Left colon (tissue), 2 donors: ENCODE results near the gene KDM5A. TPM values are rescaled to one million over a fixed set of nuclear protein-coding genes. Genes with fewer than 3 reads are reported as not detected.

ENCODE experiments used
- ATAC-seq: fragments of 200-7000 bp; cut with Tn5 transposase; one replicate; pipeline ENCODE4 v1.9.1; 2020; ENCODE audit warnings: mild to moderate bottlenecking, moderate library complexity
- DNase-seq, 2 donors: peaks; one replicate each; pipeline ENCODE4 v3.0.0-alpha.2; 2020
- intact Hi-C, 2 donors: fragments of 100-400 bp; cut with DNase I in 1 of 2; cut with micrococcal nuclease in 1 of 2; formaldehyde crosslinking; loops; one replicate each; pipeline versions ENCODE4 v1.11.2 to v1.14.0; 2022; cut with DNase I, micrococcal nuclease
- total RNA-seq, 2 donors: library from RNA; stranded (reverse); fragmentation: NEBNext Ultra II Directional; extraction: Animal tissue kit (Norgen Biotek cat#: 25700); gene quantifications; one replicate each; pipeline ENCODE4 v1.2.1, GENCODE V29; 2021
- donor health status: DM: no; HTN: no; CAD: no.
- donor health status: DM: yes; HTN: yes; CAD: no.

Gene KDM5A
- total RNA-seq, 2 donors from 2014 or later: 48.7 to 63.5 TPM

- intact Hi-C loops: no loop called here
- DNase-seq (no peak), ATAC-seq (no peak)
These were observed 97.9 kb downstream of the KDM5A start for GRCh38 chr12:291153-291723.

- intact Hi-C loops: no loop called here
- no peak for DNase-seq
- no peak for ATAC-seq
These were observed 100.4 kb downstream of the KDM5A start for GRCh38 chr12:288687-289086.

- ATAC-seq (no peak), DNase-seq (no peak)
- intact Hi-C loops: no loop called here
These were observed 102.4 kb downstream of the KDM5A start for GRCh38 chr12:286531-287300.

GRCh38 chr12:278046-278445, 111.1 kb downstream of the KDM5A start:
- ATAC-seq (no peak), DNase-seq (no peak)
- intact Hi-C loops: no loop called here

DNA sequence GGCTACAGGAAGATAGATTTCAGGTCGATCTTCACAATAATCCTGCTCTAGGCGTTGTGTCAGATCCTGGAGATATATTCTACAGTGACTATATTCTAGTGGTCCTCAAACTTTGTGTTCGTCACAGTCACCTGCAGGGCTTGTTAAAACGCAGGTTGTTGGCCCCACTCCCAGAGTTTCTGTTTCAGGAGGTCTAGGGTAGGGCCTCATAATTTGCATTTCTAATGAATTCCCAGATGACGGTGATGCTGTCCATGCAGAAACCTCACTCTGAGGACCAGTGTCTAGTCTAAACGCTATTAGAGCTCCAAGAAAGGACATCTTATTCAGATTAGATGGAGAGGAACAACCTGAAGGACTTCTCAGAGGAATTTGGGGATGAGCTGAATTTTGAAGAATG, 113.3 kb downstream of the KDM5A start:
- intact Hi-C loops: no loop called here
- ATAC-seq (no peak), DNase-seq (no peak)

GRCh38 chr12:273382-273781, 115.7 kb downstream of the KDM5A start:
- no peak for ATAC-seq
- DNase-seq: no peak
- intact Hi-C loops: no loop called here

DNA sequence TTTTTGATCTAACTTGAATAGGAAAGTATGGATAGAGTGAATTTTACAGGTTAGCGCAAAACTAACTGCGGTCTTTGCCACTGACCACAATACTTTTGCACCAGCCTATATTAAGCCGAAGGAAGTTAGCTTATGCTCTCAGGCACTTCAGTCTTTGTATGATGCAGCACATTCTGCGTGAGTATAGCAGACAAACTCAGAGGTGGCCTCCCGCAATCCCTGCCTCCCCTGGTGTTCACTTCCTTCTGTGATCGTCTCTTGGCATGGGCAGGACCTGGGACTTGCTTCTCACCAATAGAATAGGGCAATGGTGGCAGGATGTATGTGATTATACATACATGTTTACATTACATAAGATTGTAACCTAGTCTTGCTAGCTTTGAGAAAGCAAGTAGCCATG, 116.2 kb downstream of the KDM5A start:
- ATAC-seq: no peak
- no peak for DNase-seq
- intact Hi-C loops: no loop called here

DNA sequence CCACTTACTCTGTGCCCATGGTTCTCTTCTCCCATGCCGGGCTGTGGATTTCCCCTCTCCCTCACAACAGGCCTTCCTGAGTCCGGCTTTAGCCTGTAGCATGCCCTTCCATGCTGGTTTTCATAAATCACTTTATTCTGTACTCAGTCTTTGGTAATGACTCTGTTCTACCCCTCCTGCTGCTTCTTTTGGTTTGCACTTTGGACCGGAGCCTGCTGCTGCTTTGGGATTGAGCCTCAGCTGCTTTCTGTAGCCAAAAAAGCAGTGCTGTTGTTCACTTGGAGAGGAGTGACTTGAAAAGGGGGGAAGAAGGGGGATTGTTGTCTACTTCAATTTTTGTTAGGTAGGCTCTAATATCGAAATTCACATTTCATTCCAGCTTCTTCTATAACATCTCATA, 118.0 kb downstream of the KDM5A start:
- intact Hi-C loops: no loop called here
- no peak for DNase-seq
- ATAC-seq: peak; percentile 13

GRCh38 chr12:269191-269590, 119.9 kb downstream of the KDM5A start:
- DNase-seq (no peak), ATAC-seq (peak; percentile 18)
- intact Hi-C loops: no loop called here

GRCh38 chr12:268483-268840, 120.7 kb downstream of the KDM5A start:
- DNase-seq (no peak), ATAC-seq (no peak)
- intact Hi-C loops: no loop called here

- ATAC-seq (no peak), DNase-seq (no peak)
- intact Hi-C loops: no loop called here
These were observed 121.3 kb downstream of the KDM5A start for GRCh38 chr12:267581-268482.

DNA sequence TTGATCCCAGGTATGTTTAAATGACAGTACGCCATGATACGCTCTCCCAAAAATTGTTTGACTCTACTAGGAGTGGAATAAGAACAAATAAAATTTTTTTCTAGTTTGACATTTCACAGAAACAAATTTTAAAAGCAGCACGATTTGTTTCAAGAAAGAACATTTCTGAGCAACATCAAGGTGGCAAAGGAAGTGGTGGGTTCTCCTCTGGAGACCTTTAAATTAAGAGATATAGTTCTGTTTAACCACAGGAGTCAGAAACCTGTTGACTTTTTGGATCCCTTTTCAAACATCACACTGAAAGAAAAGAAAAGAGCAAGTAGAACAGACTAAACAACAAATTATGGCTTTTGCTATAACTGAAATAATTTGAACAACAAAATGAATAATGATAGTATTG, 124.0 kb downstream of the KDM5A start:
- intact Hi-C loops: no loop called here
- ATAC-seq (no peak), DNase-seq (no peak)

- DNase-seq (no peak), ATAC-seq (no peak)
- intact Hi-C loops: no loop called here
These were observed 124.9 kb downstream of the KDM5A start for GRCh38 chr12:264269-264668.

- DNase-seq (no peak), ATAC-seq (no peak)
- intact Hi-C loops: no loop called here
These were observed 125.5 kb downstream of the KDM5A start for GRCh38 chr12:263574-263973.

GRCh38 chr12:262817-263216, 126.3 kb downstream of the KDM5A start, which contains the start of gene SLC6A13:
TSS of gene SLC6A13 (minus strand) at chr12:262836. CDS start at chr12:260052, 2,784 bp downstream.
- intact Hi-C loops: no loop called here
- DNase-seq (no peak), ATAC-seq (no peak)

GRCh38 chr12:262113-262512, 127.0 kb downstream of the KDM5A start:
- intact Hi-C loops: no loop called here
- DNase-seq (no peak), ATAC-seq (no peak)

GRCh38 chr12:257521-258321, 131.4 kb downstream of the KDM5A start:
- intact Hi-C loops: no loop called here
- ATAC-seq (no peak), DNase-seq (no peak)

GRCh38 chr12:256958-257357, 132.2 kb downstream of the KDM5A start:
- ATAC-seq: no peak
- intact Hi-C loops: no loop called here
- DNase-seq: no peak

DNA sequence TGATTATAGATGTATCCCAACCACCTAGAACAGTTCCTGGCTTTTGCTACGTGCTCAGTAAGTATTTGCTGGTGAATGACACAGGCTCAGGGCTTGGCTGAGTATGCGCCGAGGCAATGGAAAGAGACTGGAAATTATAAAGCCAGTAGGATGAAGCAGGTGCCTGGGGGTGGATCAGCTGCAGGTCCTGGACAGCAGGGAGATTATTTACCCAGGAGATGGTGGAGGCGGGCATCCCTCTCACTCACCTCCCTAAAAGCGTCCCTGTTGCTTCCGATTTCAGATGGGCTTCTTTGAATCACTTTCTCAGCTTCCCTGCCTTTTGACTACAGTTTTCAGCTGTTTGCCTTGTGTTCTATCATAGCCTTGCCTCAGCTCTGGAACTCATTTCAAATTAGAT, 132.9 kb downstream of the KDM5A start:
- ATAC-seq (no peak), DNase-seq (no peak)
- intact Hi-C loops: no loop called here
